Activated naive CD4-positive, alpha-beta T cell treated with anti-CD3 and anti-CD28 coated beads for 36 hours (primary cell): ENCODE results near the gene AMBP. TPM values are rescaled to one million over a fixed set of nuclear protein-coding genes. Genes with fewer than 3 reads are reported as not detected.
"Not testable (repeated sequence)": the region's sequence is repeated elsewhere in the genome, so short reads cannot be mapped to it uniquely, and the experiment has no call there.

Experiments used
- CTCF ChIA-PET: fragments of 350-600 bp; sonication (Branson Sonifier 250); formaldehyde crosslinking; loops from one replicate; lab custom pipeline; 2021; ENCODE audit warnings: antibody characterized with exemption; lab: Charles Lee
- DNase-seq: peaks from one replicate; pipeline ENCODE4 v3.0.0-alpha.2; 2020
- H3K27ac Mint-ChIP-seq: one replicate; pipeline ENCODE4 v1.8.0; 2021; ENCODE audit warnings: mild to moderate bottlenecking, mixed read lengths
- H3K27me3 Mint-ChIP-seq: one replicate; pipeline ENCODE4 v1.8.0; 2021; ENCODE audit warnings: low read depth, mixed read lengths
- H3K36me3 Mint-ChIP-seq: one replicate; pipeline ENCODE4 v1.8.0; 2021; ENCODE audit warnings: low read depth, mixed read lengths
- H3K4me1 Mint-ChIP-seq: one replicate; pipeline ENCODE4 v1.8.0; 2021; ENCODE audit warnings: low read depth, mixed read lengths
- H3K4me3 Mint-ChIP-seq: one replicate; pipeline ENCODE4 v1.8.0; 2021; ENCODE audit warnings: mild to moderate bottlenecking, moderate library complexity, mixed read lengths
- H3K9me3 Mint-ChIP-seq: one replicate; pipeline ENCODE4 v1.8.0; 2021; ENCODE audit warnings: mixed read lengths
- intact Hi-C: fragments of 100-400 bp; cut with micrococcal nuclease; formaldehyde crosslinking; loops from one replicate; pipeline ENCODE4 v1.15.1; 2023
- total RNA-seq, 2 experiments: library from RNA; stranded (reverse); gene quantifications; one replicate each; pipeline ENCODE4 v1.2.3, GENCODE V29; 2021

The AMBP gene
- total RNA-seq, 2 experiments from 2014 or later: not detected

- intact Hi-C loops: no loop called here
- no peak for DNase-seq
- Mint-ChIP-seq H3K4me1 (no peaks in the 10 kb centered on the region), H3K27ac (no peak overlapping the region), H3K36me3 (no peaks in the 10 kb centered on the region), H3K27me3 (peaks cover 2% of the 10 kb centered on the region), H3K9me3 (no peaks in the 10 kb centered on the region), H3K4me3 (no peak overlapping the region)
- CTCF ChIA-PET: no interaction called here
These were observed 27.9 kb downstream of the AMBP start for GRCh38 chr9:114050226-114050568.

- H3K4me1 Mint-ChIP-seq: no peaks in the 10 kb centered on the region
- H3K4me3 Mint-ChIP-seq: no peak overlapping the region
- no peaks in the 10 kb centered on the region for H3K9me3 Mint-ChIP-seq
- H3K27me3 Mint-ChIP-seq: peaks cover 2% of the 10 kb centered on the region
- intact Hi-C loops: no loop called here
- no peaks in the 10 kb centered on the region for H3K36me3 Mint-ChIP-seq
- no peak overlapping the region for H3K27ac Mint-ChIP-seq
- CTCF ChIA-PET: no interaction called here
- DNase-seq: no peak
These were observed 28.5 kb downstream of the AMBP start for GRCh38 chr9:114049441-114050225.

GRCh38 chr9:114048533-114049415, 29.3 kb downstream of the AMBP start:
- H3K27me3 Mint-ChIP-seq: peaks cover 2% of the 10 kb centered on the region
- H3K27ac Mint-ChIP-seq: no peak overlapping the region
- no peak overlapping the region for H3K4me3 Mint-ChIP-seq
- CTCF ChIA-PET: no interaction called here
- intact Hi-C loops: no loop called here
- DNase-seq: no peak
- H3K36me3 Mint-ChIP-seq: no peaks in the 10 kb centered on the region
- no peaks in the 10 kb centered on the region for H3K4me1 Mint-ChIP-seq
- H3K9me3 Mint-ChIP-seq: no peaks in the 10 kb centered on the region

- H3K4me3 Mint-ChIP-seq: no peak overlapping the region
- no peaks in the 10 kb centered on the region for H3K9me3 Mint-ChIP-seq
- peaks cover 2% of the 10 kb centered on the region for H3K27me3 Mint-ChIP-seq
- CTCF ChIA-PET: no interaction called here
- H3K27ac Mint-ChIP-seq: no peak overlapping the region
- intact Hi-C loops: no loop called here
- DNase-seq: no peak
- H3K4me1 Mint-ChIP-seq: no peaks in the 10 kb centered on the region
- H3K36me3 Mint-ChIP-seq: no peaks in the 10 kb centered on the region
These were observed 30.4 kb downstream of the AMBP start for GRCh38 chr9:114047717-114048116.

- CTCF ChIA-PET: no interaction called here
- Mint-ChIP-seq H3K9me3 (no peaks in the 10 kb centered on the region), H3K36me3 (no peaks in the 10 kb centered on the region), H3K4me3 (no peak overlapping the region), H3K4me1 (no peaks in the 10 kb centered on the region), H3K27ac (no peak overlapping the region), H3K27me3 (peaks cover 2% of the 10 kb centered on the region)
- intact Hi-C loops: no loop called here
- no peak for DNase-seq
These were observed 31.2 kb downstream of the AMBP start for GRCh38 chr9:114046875-114047274.

- intact Hi-C loops: no loop called here
- CTCF ChIA-PET: no interaction called here
- H3K9me3 Mint-ChIP-seq: no peaks in the 10 kb centered on the region
- H3K27me3 Mint-ChIP-seq: peaks cover 2% of the 10 kb centered on the region
- H3K4me1 Mint-ChIP-seq: no peaks in the 10 kb centered on the region
- H3K27ac Mint-ChIP-seq: no peak overlapping the region
- DNase-seq: no peak
- H3K36me3 Mint-ChIP-seq: no peaks in the 10 kb centered on the region
- no peak overlapping the region for H3K4me3 Mint-ChIP-seq
These were observed 31.8 kb downstream of the AMBP start for GRCh38 chr9:114046237-114046755.

- DNase-seq, H3K9me3 Mint-ChIP-seq, H3K4me3 Mint-ChIP-seq, intact Hi-C loops, H3K4me1 Mint-ChIP-seq, H3K36me3 Mint-ChIP-seq, H3K27me3 Mint-ChIP-seq, H3K27ac Mint-ChIP-seq, CTCF ChIA-PET: not testable (repeated sequence)
These were observed 34.4 kb downstream of the AMBP start for GRCh38 chr9:114043660-114044059.

- Mint-ChIP-seq H3K4me3 (no peak overlapping the region), H3K27me3 (no peaks in the 10 kb centered on the region), H3K4me1 (no peaks in the 10 kb centered on the region), H3K27ac (no peak overlapping the region), H3K9me3 (no peaks in the 10 kb centered on the region), H3K36me3 (no peaks in the 10 kb centered on the region)
- no peak for DNase-seq
- intact Hi-C loops: loop anchor here (10.0 kb wide), 1 partner anchor 235 kb away; no protein-coding TSS in a partner anchor
- CTCF ChIA-PET: no interaction called here
These were observed 38.6 kb downstream of the AMBP start for GRCh38 chr9:114039484-114039883.

GRCh38 chr9:114038724-114039313, 39.3 kb downstream of the AMBP start:
- no peak overlapping the region for H3K27ac Mint-ChIP-seq
- no peak for DNase-seq
- CTCF ChIA-PET: no interaction called here

GRCh38 chr9:114037961-114038723, 40.0 kb downstream of the AMBP start:
- Mint-ChIP-seq H3K4me3 (no peak overlapping the region), H3K36me3 (no peaks in the 10 kb centered on the region), H3K27me3 (no peaks in the 10 kb centered on the region), H3K9me3 (no peaks in the 10 kb centered on the region), H3K27ac (no peak overlapping the region), H3K4me1 (no peaks in the 10 kb centered on the region)
- CTCF ChIA-PET: interaction anchor here (0.6 kb wide), 1 partner anchor 16 kb away, joined by 4 read pairs; no protein-coding TSS in a partner anchor
- intact Hi-C loops: loop anchor here (10.0 kb wide), 1 partner anchor 233 kb away; no protein-coding TSS in a partner anchor
- DNase-seq: no peak

More at GRCh38 chr9:114038724-114039313, 39.3 kb downstream of the AMBP start:
- no peaks in the 10 kb centered on the region for H3K27me3 Mint-ChIP-seq
- no peak overlapping the region for H3K4me3 Mint-ChIP-seq
- no peaks in the 10 kb centered on the region for H3K4me1 Mint-ChIP-seq
- intact Hi-C loops: loop anchor here (10.0 kb wide), 1 partner anchor 234 kb away; no protein-coding TSS in a partner anchor
- no peaks in the 10 kb centered on the region for H3K36me3 Mint-ChIP-seq
- no peaks in the 10 kb centered on the region for H3K9me3 Mint-ChIP-seq

- no peaks in the 10 kb centered on the region for H3K4me1 Mint-ChIP-seq
- no peak overlapping the region for H3K4me3 Mint-ChIP-seq
- no peaks in the 10 kb centered on the region for H3K27me3 Mint-ChIP-seq
- CTCF ChIA-PET: interaction anchor here (0.6 kb wide), 2 partner anchors 17 to 183 kb away, joined by 3 to 4 read pairs; no protein-coding TSS in a partner anchor
- no peaks in the 10 kb centered on the region for H3K9me3 Mint-ChIP-seq
- intact Hi-C loops: loop anchor here (10.0 kb wide), 1 partner anchor 232 kb away; no protein-coding TSS in a partner anchor
- H3K27ac Mint-ChIP-seq: no peak overlapping the region
- DNase-seq: no peak
- no peaks in the 10 kb centered on the region for H3K36me3 Mint-ChIP-seq
These were observed 40.9 kb downstream of the AMBP start for GRCh38 chr9:114037249-114037648.
